ENCODE measurements around the gene NSMF. TPM values are rescaled to one million over a fixed set of nuclear protein-coding genes. Genes with fewer than 3 reads are reported as not detected.
A peak's percentile ranks its signal among the peaks of the same experiment; 100 is the strongest.

Gene NSMF
- total RNA-seq, 1 donor: 22.4 TPM

DNA sequence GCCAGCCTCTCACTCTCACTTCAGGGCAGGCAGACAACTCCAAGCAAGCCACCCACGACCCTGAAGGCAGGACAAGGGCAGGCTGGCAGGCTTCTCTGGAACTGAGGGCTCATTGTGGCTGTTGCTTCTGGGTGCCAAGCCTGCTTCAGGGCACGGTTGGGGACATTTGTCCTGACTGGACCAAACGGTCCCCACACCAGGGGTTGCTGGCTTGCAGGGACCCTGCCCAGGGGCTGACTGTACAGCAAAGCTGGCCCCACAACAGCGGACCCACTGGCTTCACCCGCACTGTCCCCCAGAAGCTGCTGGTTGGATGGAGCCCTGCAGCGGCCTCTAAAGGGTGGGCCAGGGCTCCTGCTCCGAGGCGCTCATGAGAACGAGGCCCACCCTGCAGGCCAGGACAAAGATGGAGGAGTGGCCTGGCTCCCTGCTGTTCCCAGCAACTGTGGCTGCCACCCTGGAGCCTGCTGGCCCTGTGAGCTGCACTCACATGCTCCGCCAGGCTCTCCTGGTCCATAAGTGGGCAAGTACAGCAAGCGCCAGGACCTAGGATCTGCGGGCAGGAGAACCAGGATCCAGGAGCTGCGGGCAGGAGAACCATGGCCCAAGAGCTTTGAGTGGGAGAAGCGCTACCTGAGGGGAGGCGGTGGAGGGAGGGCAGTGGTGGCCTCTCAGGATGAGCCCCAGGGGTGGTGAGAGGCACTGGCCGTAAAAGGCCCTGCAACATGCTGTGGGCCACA is 34.4 kb upstream of the NSMF start:
- TF ChIP-seq, protein P1, sequence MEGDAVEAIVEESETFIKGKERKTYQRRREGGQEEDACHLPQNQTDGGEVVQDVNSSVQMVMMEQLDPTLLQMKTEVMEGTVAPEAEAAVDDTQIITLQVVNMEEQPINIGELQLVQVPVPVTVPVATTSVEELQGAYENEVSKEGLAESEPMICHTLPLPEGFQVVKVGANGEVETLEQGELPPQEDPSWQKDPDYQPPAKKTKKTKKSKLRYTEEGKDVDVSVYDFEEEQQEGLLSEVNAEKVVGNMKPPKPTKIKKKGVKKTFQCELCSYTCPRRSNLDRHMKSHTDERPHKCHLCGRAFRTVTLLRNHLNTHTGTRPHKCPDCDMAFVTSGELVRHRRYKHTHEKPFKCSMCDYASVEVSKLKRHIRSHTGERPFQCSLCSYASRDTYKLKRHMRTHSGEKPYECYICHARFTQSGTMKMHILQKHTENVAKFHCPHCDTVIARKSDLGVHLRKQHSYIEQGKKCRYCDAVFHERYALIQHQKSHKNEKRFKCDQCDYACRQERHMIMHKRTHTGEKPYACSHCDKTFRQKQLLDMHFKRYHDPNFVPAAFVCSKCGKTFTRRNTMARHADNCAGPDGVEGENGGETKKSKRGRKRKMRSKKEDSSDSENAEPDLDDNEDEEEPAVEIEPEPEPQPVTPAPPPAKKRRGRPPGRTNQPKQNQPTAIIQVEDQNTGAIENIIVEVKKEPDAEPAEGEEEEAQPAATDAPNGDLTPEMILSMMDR (IDR thresholded peaks at IDR 0.05; ENCODE audit: extremely low read depth, low read depth, low read length): no peak
- H3K9me3 ChIP-seq (ENCODE audit: low read depth, low read length): no peaks in the 10 kb centered on the region
- no peaks in the 10 kb centered on the region for H3K4me1 ChIP-seq (ENCODE audit: insufficient read depth, low read length)
- H4K20me1 ChIP-seq (ENCODE audit: insufficient read depth, low read length): no peaks in the 10 kb centered on the region
- no peak overlapping the region for H3K4me3 ChIP-seq (ENCODE audit: insufficient read depth, low read length)
- H3K4me2 ChIP-seq (ENCODE audit: insufficient read depth, low read length): no peak overlapping the region
- H3K27ac ChIP-seq (ENCODE audit: low read depth, low read length): no peak overlapping the region
- no peaks in the 10 kb centered on the region for H3K79me2 ChIP-seq (ENCODE audit: insufficient read depth, low read length)
- no peaks in the 10 kb centered on the region for H3K36me3 ChIP-seq (ENCODE audit: insufficient read depth, low read length)
- no peak overlapping the region for H2AFZ ChIP-seq (ENCODE audit: low read length)
- DNase-seq (ENCODE audit: insufficient read length, low spot score, missing footprints): peak; percentile 80
- H3K27me3 ChIP-seq (ENCODE audit: insufficient read depth, low read length): no peaks in the 10 kb centered on the region

DNA sequence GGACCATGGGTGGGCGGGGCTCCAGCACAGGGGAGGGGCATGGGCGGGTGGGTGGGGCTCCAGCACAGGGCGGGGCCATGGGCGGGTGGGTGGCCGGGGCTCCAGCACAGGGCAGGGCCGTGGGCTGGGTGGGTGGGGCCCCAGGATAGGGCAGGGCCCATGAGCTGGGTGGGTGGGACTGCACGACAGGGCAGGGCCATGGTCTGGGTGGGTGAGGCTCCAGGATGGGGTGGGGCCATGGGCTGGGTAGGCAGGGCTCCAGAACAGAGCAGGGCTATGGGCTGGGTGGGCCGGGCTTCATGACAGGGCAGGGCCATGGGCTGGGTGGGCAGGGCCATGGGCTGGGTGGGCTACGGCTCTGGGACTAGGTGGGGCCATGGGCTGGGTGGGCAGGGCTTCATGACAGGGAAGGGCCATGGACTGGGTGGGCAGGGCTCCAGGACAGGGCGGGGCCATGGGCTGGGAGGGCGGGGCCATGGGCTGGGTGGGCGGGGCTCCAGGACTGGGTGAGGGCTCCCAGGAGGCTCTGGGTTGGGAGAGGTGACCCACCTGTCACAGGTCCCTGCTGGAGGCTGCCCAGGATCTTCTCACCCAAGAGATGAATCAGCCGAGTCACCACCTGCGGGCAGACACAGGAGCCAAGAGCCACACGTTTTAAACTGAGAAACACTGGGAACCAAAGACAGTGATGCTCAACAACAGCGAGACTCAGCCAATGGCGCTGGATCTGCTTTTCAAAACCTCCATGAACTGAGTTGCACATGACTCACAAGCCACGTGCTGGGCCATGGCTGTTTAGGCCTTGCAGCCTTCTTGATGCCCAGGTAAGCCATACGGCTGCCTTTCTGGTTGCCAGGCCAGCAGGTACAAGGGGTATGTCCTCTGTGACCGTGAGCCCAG is 33.6 kb upstream of the NSMF start:
- Histone ChIP-seq H3K4me3 (ENCODE audit: insufficient read depth, low read length) (no peak overlapping the region), H3K27me3 (ENCODE audit: insufficient read depth, low read length) (no peaks in the 10 kb centered on the region), H3K4me1 (ENCODE audit: insufficient read depth, low read length) (no peaks in the 10 kb centered on the region), H3K27ac (ENCODE audit: low read depth, low read length) (no peak overlapping the region), H4K20me1 (ENCODE audit: insufficient read depth, low read length) (no peaks in the 10 kb centered on the region), H2AFZ (ENCODE audit: low read length) (no peak overlapping the region), H3K4me2 (ENCODE audit: insufficient read depth, low read length) (no peak overlapping the region), H3K9me3 (ENCODE audit: low read depth, low read length) (no peaks in the 10 kb centered on the region), H3K79me2 (ENCODE audit: insufficient read depth, low read length) (no peaks in the 10 kb centered on the region), H3K36me3 (ENCODE audit: insufficient read depth, low read length) (no peaks in the 10 kb centered on the region)
- TF ChIP-seq, protein P1 (IDR thresholded peaks at IDR 0.05; ENCODE audit: extremely low read depth, low read depth, low read length): no peak
- DNase-seq (ENCODE audit: insufficient read length, low spot score, missing footprints): peak; percentile 85

DNA sequence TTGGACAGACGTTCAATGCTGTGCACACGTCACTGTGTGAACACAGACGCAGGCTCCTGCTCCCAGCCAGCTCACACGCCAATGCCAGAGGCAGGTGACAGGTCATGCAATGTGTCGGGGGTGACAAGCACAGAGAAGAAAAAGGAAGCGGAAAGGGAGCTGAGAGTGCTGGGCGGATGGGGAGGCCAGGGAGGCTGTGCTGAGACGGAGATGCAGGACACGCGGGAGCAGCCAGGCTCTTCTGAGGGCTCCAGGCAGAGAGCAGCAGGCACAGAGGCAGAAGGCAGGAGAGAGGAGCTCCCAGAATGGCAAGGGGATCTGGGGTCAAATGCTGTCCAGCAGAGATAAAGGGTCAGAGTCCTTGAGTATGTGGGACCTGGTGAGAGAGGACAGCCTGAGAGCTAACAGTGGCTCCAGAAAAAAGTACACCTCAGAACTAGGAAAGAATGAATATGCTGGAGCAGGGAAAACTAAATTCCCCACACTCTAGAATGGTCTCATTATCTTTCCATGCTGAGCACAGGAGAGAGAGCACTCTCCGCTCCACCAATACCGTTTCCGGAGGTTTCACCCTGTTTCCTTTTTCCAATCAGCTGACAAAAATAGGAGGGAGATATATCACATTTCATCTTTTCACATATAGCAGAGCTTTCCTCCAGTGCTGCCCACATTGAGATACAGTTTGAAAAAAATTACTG is 32.8 kb upstream of the NSMF start:
- no peak overlapping the region for H3K4me2 ChIP-seq (ENCODE audit: insufficient read depth, low read length)
- TF ChIP-seq, protein P1 (IDR thresholded peaks at IDR 0.05; ENCODE audit: extremely low read depth, low read depth, low read length): no peak
- DNase-seq (ENCODE audit: insufficient read length, low spot score, missing footprints): peak; percentile 79
- no peaks in the 10 kb centered on the region for H4K20me1 ChIP-seq (ENCODE audit: insufficient read depth, low read length)
- H3K27ac ChIP-seq (ENCODE audit: low read depth, low read length): no peak overlapping the region
- H3K9me3 ChIP-seq (ENCODE audit: low read depth, low read length): no peaks in the 10 kb centered on the region
- no peaks in the 10 kb centered on the region for H3K36me3 ChIP-seq (ENCODE audit: insufficient read depth, low read length)
- H3K4me3 ChIP-seq (ENCODE audit: insufficient read depth, low read length): no peak overlapping the region
- H2AFZ ChIP-seq (ENCODE audit: low read length): no peak overlapping the region
- H3K27me3 ChIP-seq (ENCODE audit: insufficient read depth, low read length): no peaks in the 10 kb centered on the region
- no peaks in the 10 kb centered on the region for H3K4me1 ChIP-seq (ENCODE audit: insufficient read depth, low read length)
- no peaks in the 10 kb centered on the region for H3K79me2 ChIP-seq (ENCODE audit: insufficient read depth, low read length)
